ENCODE results near the gene CHM. TPM values are rescaled to one million over a fixed set of nuclear protein-coding genes. Genes with fewer than 3 reads are reported as not detected.

CHM gene, protein sequence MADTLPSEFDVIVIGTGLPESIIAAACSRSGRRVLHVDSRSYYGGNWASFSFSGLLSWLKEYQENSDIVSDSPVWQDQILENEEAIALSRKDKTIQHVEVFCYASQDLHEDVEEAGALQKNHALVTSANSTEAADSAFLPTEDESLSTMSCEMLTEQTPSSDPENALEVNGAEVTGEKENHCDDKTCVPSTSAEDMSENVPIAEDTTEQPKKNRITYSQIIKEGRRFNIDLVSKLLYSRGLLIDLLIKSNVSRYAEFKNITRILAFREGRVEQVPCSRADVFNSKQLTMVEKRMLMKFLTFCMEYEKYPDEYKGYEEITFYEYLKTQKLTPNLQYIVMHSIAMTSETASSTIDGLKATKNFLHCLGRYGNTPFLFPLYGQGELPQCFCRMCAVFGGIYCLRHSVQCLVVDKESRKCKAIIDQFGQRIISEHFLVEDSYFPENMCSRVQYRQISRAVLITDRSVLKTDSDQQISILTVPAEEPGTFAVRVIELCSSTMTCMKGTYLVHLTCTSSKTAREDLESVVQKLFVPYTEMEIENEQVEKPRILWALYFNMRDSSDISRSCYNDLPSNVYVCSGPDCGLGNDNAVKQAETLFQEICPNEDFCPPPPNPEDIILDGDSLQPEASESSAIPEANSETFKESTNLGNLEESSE
- 14.5 TPM for total RNA-seq (2013)
- polyA plus RNA-seq (1 to 10 TPM; 6.0 to 7.7 (median 6.6) TPM), polyA minus RNA-seq (7.2 and 8.4 TPM in 2 replicates), total RNA-seq (15.2 to 58.9 (median 23.0) reads per million in 11 experiments)

DNA sequence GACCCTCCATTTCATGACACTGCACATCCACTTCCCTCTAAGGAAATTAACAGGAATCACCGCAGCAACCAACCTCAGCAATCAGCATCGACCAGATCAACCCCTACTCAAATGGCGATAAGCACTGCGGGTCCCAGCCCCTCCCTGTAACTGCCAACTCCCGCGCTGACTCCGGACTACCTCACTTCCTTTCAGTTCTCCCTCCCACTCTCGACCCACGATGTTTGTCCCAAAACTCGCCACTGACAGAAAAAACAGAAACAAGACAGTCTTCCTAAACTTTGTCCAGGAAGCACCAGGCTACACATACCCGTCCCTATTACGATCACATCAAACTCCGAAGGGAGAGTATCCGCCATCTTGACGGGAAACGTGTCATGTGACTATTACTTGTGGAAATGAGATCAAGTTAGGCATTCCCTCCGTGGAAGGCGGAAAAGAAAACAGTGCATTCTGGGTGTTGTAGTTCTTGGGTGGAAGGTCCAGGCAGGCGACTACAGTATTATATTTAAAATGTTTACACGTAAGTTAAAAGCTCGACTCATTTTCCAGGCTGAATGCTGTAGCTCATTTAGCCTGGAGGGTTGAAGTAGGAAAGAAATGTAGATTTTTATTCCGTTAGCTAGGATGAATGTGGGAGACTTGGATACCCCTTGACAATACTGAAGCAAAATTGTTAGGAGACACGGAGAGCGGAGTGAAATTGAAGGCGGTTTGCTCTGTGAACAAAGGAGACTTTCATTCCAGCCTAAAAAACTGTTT is at the start of gene CHM:
TSS of gene CHM (minus strand) at position 385 of the 762 bp plus-strand sequence. CDS start at position 359, 26 bp downstream.
- WGBS (ENCODE audit: insufficient coverage): 0% methylated on average over 5 of the region's 25 CpGs
- Mint-ChIP-seq H3K27me3 (ENCODE audit: low read depth in 3 of 3) (peaks cover 0 to 3% (median 2%) of the 10 kb centered on the region in 3 donors), H3K4me1 (peaks cover 6% of the 10 kb centered on the region), H3K36me3 (peaks cover 0 to 2% of the 10 kb centered on the region in 2 donors), H3K9me3 (peaks cover 0 to 5% (median 0%) of the 10 kb centered on the region in 7 donors), H3K27ac (peak within 1 kb of the TSS in 1 of 7 donors; percentile 15), H3K4me3 (no peak within 1 kb of the TSS)
- peaks cover 38% of the 10 kb centered on the region for H3K79me2 ChIP-seq (ENCODE audit: insufficient read depth, low read length)
- peak within 1 kb of the TSS; percentile 79 to 90 for H3K27ac ChIP-seq (ENCODE audit: low read depth in 1 of 2, low read length in 2 of 2)
- H3K36me3 ChIP-seq (replicated peaks in 1 of 2; ENCODE audit: control insufficient read depth in 1 of 2, insufficient read depth in 2 of 2, low read length in 2 of 2): no peaks in the 10 kb centered on the region
- no peaks in the 10 kb centered on the region for H3K9me3 ChIP-seq (replicated peaks in 1 of 2; ENCODE audit: control insufficient read depth in 1 of 2, insufficient read depth in 1 of 2, low read length in 2 of 2)
- peak within 1 kb of the TSS; percentile 72 for H3K9ac ChIP-seq (ENCODE audit: insufficient read depth, low read length, poor library complexity, severe bottlenecking)
- TF ChIP-seq, protein P1, sequence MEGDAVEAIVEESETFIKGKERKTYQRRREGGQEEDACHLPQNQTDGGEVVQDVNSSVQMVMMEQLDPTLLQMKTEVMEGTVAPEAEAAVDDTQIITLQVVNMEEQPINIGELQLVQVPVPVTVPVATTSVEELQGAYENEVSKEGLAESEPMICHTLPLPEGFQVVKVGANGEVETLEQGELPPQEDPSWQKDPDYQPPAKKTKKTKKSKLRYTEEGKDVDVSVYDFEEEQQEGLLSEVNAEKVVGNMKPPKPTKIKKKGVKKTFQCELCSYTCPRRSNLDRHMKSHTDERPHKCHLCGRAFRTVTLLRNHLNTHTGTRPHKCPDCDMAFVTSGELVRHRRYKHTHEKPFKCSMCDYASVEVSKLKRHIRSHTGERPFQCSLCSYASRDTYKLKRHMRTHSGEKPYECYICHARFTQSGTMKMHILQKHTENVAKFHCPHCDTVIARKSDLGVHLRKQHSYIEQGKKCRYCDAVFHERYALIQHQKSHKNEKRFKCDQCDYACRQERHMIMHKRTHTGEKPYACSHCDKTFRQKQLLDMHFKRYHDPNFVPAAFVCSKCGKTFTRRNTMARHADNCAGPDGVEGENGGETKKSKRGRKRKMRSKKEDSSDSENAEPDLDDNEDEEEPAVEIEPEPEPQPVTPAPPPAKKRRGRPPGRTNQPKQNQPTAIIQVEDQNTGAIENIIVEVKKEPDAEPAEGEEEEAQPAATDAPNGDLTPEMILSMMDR (IDR thresholded peaks at IDR 0.05): no peak
- intact Hi-C loops (cut with micrococcal nuclease): no loop called here
- H3K27me3 ChIP-seq (ENCODE audit: control insufficient read depth in 2 of 2, insufficient read depth in 2 of 2, low read length in 2 of 2): peaks cover 0 to 2% of the 10 kb centered on the region in 2 donors
- peak within 1 kb of the TSS; percentile 73 to 100 (median 86) for H3K4me3 ChIP-seq (replicated peaks in 1 of 3; ENCODE audit: low read depth in 2 of 3, low read length in 3 of 3)
- peaks cover 2% of the 10 kb centered on the region for H4K20me1 ChIP-seq (ENCODE audit: insufficient read depth, low read length)
- peak within 1 kb of the TSS; percentile 77 for H3K4me2 ChIP-seq (replicated peaks; ENCODE audit: extremely low read depth, low read length, poor library complexity, severe bottlenecking)
- H3K4me1 ChIP-seq (ENCODE audit: control insufficient read depth in 1 of 2, insufficient read depth in 2 of 2, low read length in 2 of 2): peaks cover 10 to 13% of the 10 kb centered on the region in 2 donors
- peak; percentile 65 to 82 (median 70) for DNase-seq
- H2AFZ ChIP-seq (ENCODE audit: insufficient read depth, low read depth, low read length, poor library complexity, severe bottlenecking): peak within 1 kb of the TSS; percentile 78

DNA sequence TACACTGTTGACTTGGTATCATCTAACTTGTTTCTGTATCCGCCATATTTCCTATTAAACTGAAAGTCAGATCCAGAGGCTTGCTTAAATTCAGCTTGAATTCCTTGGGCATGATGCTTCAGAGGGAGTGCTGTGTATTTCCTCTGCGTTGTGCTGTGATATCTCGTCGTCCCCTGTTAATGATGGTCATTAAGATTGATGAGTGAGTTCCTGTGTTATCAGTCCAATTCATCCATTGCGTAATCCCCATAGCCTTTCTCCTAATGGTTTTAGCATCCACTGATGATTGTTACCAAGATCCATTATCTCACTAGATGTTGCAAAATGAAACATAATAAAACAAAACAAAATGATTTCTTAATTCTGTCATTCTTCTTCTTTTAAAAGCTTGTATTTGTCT is 31.3 kb upstream of the CHM start:
- Mint-ChIP-seq H3K27me3 (ENCODE audit: low read depth in 3 of 3) (no peaks in the 10 kb centered on the region), H3K27ac (no peak overlapping the region), H3K4me1 (no peaks in the 10 kb centered on the region), H3K36me3 (no peaks in the 10 kb centered on the region), H3K4me3 (no peak overlapping the region), H3K9me3 (peaks cover 0 to 13% (median 0%) of the 10 kb centered on the region in 7 donors)
- no CpG with 5 or more reads among the region's 5 CpGs for WGBS (ENCODE audit: insufficient coverage)
- no peak overlapping the region for H2AFZ ChIP-seq (ENCODE audit: insufficient read depth, low read depth, low read length, poor library complexity, severe bottlenecking)
- H3K9me3 ChIP-seq (replicated peaks in 1 of 2; ENCODE audit: control insufficient read depth in 1 of 2, insufficient read depth in 1 of 2, low read length in 2 of 2): peaks cover 0 to 7% of the 10 kb centered on the region in 2 donors
- H3K36me3 ChIP-seq (replicated peaks in 1 of 2; ENCODE audit: control insufficient read depth in 1 of 2, insufficient read depth in 2 of 2, low read length in 2 of 2): no peaks in the 10 kb centered on the region
- H3K27ac ChIP-seq (ENCODE audit: low read depth in 1 of 2, low read length in 2 of 2): no peak overlapping the region
- no peaks in the 10 kb centered on the region for H4K20me1 ChIP-seq (ENCODE audit: insufficient read depth, low read length)
- intact Hi-C loops (cut with micrococcal nuclease): no loop called here
- no peak overlapping the region for H3K4me3 ChIP-seq (replicated peaks in 1 of 3; ENCODE audit: low read depth in 2 of 3, low read length in 3 of 3)
- H3K9ac ChIP-seq (ENCODE audit: insufficient read depth, low read length, poor library complexity, severe bottlenecking): no peak overlapping the region
- no peak for DNase-seq
- no peaks in the 10 kb centered on the region for H3K27me3 ChIP-seq (ENCODE audit: control insufficient read depth in 2 of 2, insufficient read depth in 2 of 2, low read length in 2 of 2)
- TF ChIP-seq, protein P1 (IDR thresholded peaks at IDR 0.05): no peak
- H3K4me1 ChIP-seq (ENCODE audit: control insufficient read depth in 1 of 2, insufficient read depth in 2 of 2, low read length in 2 of 2): no peaks in the 10 kb centered on the region
- H3K79me2 ChIP-seq (ENCODE audit: insufficient read depth, low read length): no peaks in the 10 kb centered on the region
- H3K4me2 ChIP-seq (replicated peaks; ENCODE audit: extremely low read depth, low read length, poor library complexity, severe bottlenecking): no peak overlapping the region

Measured in CD14-positive monocyte (primary cell).